ENCODE measurements around the gene FAM209B. TPM values are rescaled to one million over a fixed set of nuclear protein-coding genes. Genes with fewer than 3 reads are reported as not detected.
"Not testable (repeated sequence)": the region's sequence is repeated elsewhere in the genome, so short reads cannot be mapped to it uniquely, and the experiment has no call there.

The FAM209B gene
- total RNA-seq, 2 experiments from 2014 or later, result not detected

GRCh38 chr20:56518721-56519398 is 14.2 kb upstream of the FAM209B start:
- ChIA-PET POLR2A (no interaction called here), CTCF (ENCODE audit: unreplicated experiment) (no interaction called here)
- no peak overlapping the region for H3K27ac ChIP-seq (ENCODE audit: low read depth, low read length, poor library complexity, severe bottlenecking)
- intact Hi-C loops (cut with micrococcal nuclease; ENCODE audit: unreplicated experiment), result no loop called here
- TF ChIP-seq EZH2phosphoT487 (IDR thresholded peaks at IDR 0.05; ENCODE audit: borderline replicate concordance, low read depth, low read length) (no peak), CTCF (conservative IDR thresholded peaks at IDR 0.05; ENCODE audit: low read length) (no peak)
- no TSS peak for BruUV-seq (replicated peaks)
- H3K4me2 ChIP-seq (ENCODE audit: low read length), result no peak overlapping the region
- no peak overlapping the region for H3K4me3 ChIP-seq (ENCODE audit: low read depth, low read length, poor library complexity, severe bottlenecking)
- H3K79me2 ChIP-seq (ENCODE audit: insufficient read depth, low read depth, low read length), result no peaks in the 10 kb centered on the region
- no peaks in the 10 kb centered on the region for H4K20me1 ChIP-seq (ENCODE audit: insufficient read depth, low read length)
- peaks cover 55% of the 10 kb centered on the region for H3K36me3 ChIP-seq (ENCODE audit: insufficient read depth, low read length)
- H3K4me1 ChIP-seq (ENCODE audit: insufficient read depth, low read length, poor library complexity, severe bottlenecking), result no peaks in the 10 kb centered on the region
- no peaks in the 10 kb centered on the region for H3K9me2 ChIP-seq (ENCODE audit: insufficient read depth, low read length)
- peaks cover 11% of the 10 kb centered on the region; the same call in 1 of the 2 replicates for H3K9me3 ChIP-seq (ENCODE audit: low read length)
- DNase-seq (ENCODE audit: low spot score), result no peak
- no peak overlapping the region for H2AFZ ChIP-seq (ENCODE audit: low read length)

- no peaks in the 10 kb centered on the region for H3K4me1 ChIP-seq (ENCODE audit: insufficient read depth, low read length, poor library complexity, severe bottlenecking)
- no peak overlapping the region for H2AFZ ChIP-seq (ENCODE audit: low read length)
- no peaks in the 10 kb centered on the region for H3K9me2 ChIP-seq (ENCODE audit: insufficient read depth, low read length)
- ChIA-PET CTCF (ENCODE audit: unreplicated experiment) (no interaction called here), POLR2A (no interaction called here)
- H3K79me2 ChIP-seq (ENCODE audit: insufficient read depth, low read depth, low read length), result no peaks in the 10 kb centered on the region
- H3K36me3 ChIP-seq (ENCODE audit: insufficient read depth, low read length), result peaks cover 50% of the 10 kb centered on the region
- intact Hi-C loops (cut with micrococcal nuclease; ENCODE audit: unreplicated experiment), result no loop called here
- TF ChIP-seq EZH2phosphoT487 (IDR thresholded peaks at IDR 0.05; ENCODE audit: borderline replicate concordance, low read depth, low read length), result no peak
- TF ChIP-seq CTCF (conservative IDR thresholded peaks at IDR 0.05; ENCODE audit: low read length), result no peak
- H3K4me2 ChIP-seq (ENCODE audit: low read length), result no peak overlapping the region
- no peak for DNase-seq (ENCODE audit: low spot score)
- no peak overlapping the region for H3K27ac ChIP-seq (ENCODE audit: low read depth, low read length, poor library complexity, severe bottlenecking)
- H3K4me3 ChIP-seq (ENCODE audit: low read depth, low read length, poor library complexity, severe bottlenecking), result no peak overlapping the region
- H4K20me1 ChIP-seq (ENCODE audit: insufficient read depth, low read length), result no peaks in the 10 kb centered on the region
- BruUV-seq (replicated peaks), result no TSS peak
- H3K9me3 ChIP-seq (ENCODE audit: low read length), result peaks cover 11% of the 10 kb centered on the region; the same call in 1 of the 2 replicates
These were observed 13.5 kb upstream of the FAM209B start for GRCh38 chr20:56519551-56519950.

GRCh38 chr20:56520180-56520579 is 12.9 kb upstream of the FAM209B start:
- peaks cover 11% of the 10 kb centered on the region; the same call in 1 of the 2 replicates for H3K9me3 ChIP-seq (ENCODE audit: low read length)
- H3K27ac ChIP-seq (ENCODE audit: low read depth, low read length, poor library complexity, severe bottlenecking), result no peak overlapping the region
- H3K4me1 ChIP-seq (ENCODE audit: insufficient read depth, low read length, poor library complexity, severe bottlenecking), result no peaks in the 10 kb centered on the region
- H3K4me2 ChIP-seq (ENCODE audit: low read length), result no peak overlapping the region
- no peak overlapping the region for H3K4me3 ChIP-seq (ENCODE audit: low read depth, low read length, poor library complexity, severe bottlenecking)
- CTCF ChIA-PET (ENCODE audit: unreplicated experiment), result no interaction called here
- H4K20me1 ChIP-seq (ENCODE audit: insufficient read depth, low read length), result no peaks in the 10 kb centered on the region
- no peaks in the 10 kb centered on the region for H3K79me2 ChIP-seq (ENCODE audit: insufficient read depth, low read depth, low read length)
- intact Hi-C loops (cut with micrococcal nuclease; ENCODE audit: unreplicated experiment), result no loop called here
- DNase-seq (ENCODE audit: low spot score), result no peak
- H3K36me3 ChIP-seq (ENCODE audit: insufficient read depth, low read length), result peaks cover 50% of the 10 kb centered on the region
- no peak overlapping the region for H2AFZ ChIP-seq (ENCODE audit: low read length)
- POLR2A ChIA-PET, result no interaction called here
- BruUV-seq (replicated peaks), result no TSS peak
- H3K9me2 ChIP-seq (ENCODE audit: insufficient read depth, low read length), result no peaks in the 10 kb centered on the region
- TF ChIP-seq EZH2phosphoT487 (IDR thresholded peaks at IDR 0.05; ENCODE audit: borderline replicate concordance, low read depth, low read length) (no peak), CTCF (conservative IDR thresholded peaks at IDR 0.05; ENCODE audit: low read length) (no peak)

- H3K4me3 ChIP-seq (ENCODE audit: low read depth, low read length, poor library complexity, severe bottlenecking); H3K9me2 ChIP-seq (ENCODE audit: insufficient read depth, low read length); H3K4me1 ChIP-seq (ENCODE audit: insufficient read depth, low read length, poor library complexity, severe bottlenecking); POLR2A ChIA-PET; CTCF ChIA-PET (ENCODE audit: unreplicated experiment); intact Hi-C loops (cut with micrococcal nuclease; ENCODE audit: unreplicated experiment); H2AFZ ChIP-seq (ENCODE audit: low read length); DNase-seq (ENCODE audit: low spot score); H3K79me2 ChIP-seq (ENCODE audit: insufficient read depth, low read depth, low read length); H4K20me1 ChIP-seq (ENCODE audit: insufficient read depth, low read length); H3K4me2 ChIP-seq (ENCODE audit: low read length); H3K27ac ChIP-seq (ENCODE audit: low read depth, low read length, poor library complexity, severe bottlenecking): not testable (repeated sequence)
- Histone ChIP-seq H3K9me3 (ENCODE audit: low read length) (peaks cover 11% of the 10 kb centered on the region; the same call in 1 of the 2 replicates), H3K36me3 (ENCODE audit: insufficient read depth, low read length) (peaks cover 50% of the 10 kb centered on the region)
- TSS peak; percentile 6 for BruUV-seq (replicated peaks)
These were observed 12.2 kb upstream of the FAM209B start for GRCh38 chr20:56520746-56521354.
